OCI-LY1 (cell line): ENCODE measurements around the gene UBL3.

Experiments used
- EZH2 ChIP-seq: fragments of 200-600 bp; sonication (generic), shearing (Covaris generic); IDR thresholded peaks from 2 replicates; pipeline ENCODE4 v1.8.0; 2017; ENCODE audit warnings: borderline replicate concordance, mixed run types, mild to moderate bottlenecking, antibody characterized with exemption, low read length, moderate library complexity, mixed read lengths
- TF ChIP-seq, protein P1 (sequence below): fragments of 200-600 bp; sonication (generic), shearing (Covaris generic); IDR thresholded peaks from 2 replicates; pipeline ENCODE4 v1.5.1; 2017; ENCODE audit warnings: mild to moderate bottlenecking, antibody characterized with exemption, low read length, moderate library complexity, mixed read lengths

DNA sequence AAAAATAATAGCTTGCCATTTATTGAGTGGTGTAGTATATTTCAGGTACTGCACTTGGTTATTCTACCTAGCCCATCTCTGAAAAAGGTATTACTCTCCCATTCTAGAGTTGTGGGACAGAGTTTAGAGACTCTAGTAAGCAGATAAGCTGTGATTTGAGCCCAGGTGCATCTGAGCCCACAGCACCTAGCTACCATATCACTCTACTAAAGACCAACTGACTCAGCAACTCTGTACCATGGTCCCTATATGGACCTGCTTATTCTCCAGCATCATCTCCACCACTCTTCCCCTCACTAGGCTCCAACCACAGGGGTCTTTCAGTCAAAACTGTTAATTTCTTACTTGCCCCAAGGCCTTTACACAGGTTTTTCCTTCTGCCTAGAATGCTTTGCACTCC lies 64.4 kb downstream of the UBL3 start:
- TF ChIP-seq, protein P1, sequence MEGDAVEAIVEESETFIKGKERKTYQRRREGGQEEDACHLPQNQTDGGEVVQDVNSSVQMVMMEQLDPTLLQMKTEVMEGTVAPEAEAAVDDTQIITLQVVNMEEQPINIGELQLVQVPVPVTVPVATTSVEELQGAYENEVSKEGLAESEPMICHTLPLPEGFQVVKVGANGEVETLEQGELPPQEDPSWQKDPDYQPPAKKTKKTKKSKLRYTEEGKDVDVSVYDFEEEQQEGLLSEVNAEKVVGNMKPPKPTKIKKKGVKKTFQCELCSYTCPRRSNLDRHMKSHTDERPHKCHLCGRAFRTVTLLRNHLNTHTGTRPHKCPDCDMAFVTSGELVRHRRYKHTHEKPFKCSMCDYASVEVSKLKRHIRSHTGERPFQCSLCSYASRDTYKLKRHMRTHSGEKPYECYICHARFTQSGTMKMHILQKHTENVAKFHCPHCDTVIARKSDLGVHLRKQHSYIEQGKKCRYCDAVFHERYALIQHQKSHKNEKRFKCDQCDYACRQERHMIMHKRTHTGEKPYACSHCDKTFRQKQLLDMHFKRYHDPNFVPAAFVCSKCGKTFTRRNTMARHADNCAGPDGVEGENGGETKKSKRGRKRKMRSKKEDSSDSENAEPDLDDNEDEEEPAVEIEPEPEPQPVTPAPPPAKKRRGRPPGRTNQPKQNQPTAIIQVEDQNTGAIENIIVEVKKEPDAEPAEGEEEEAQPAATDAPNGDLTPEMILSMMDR = no peak
- no peak for TF ChIP-seq EZH2
